Activated naive CD8-positive, alpha-beta T cell treated with anti-CD3 and anti-CD28 coated beads, Interleukin-2, amount 50 U/mL, for 24 hours (primary cell): Measurements from ENCODE around the gene SNRPD3.
"Not testable (repeated sequence)": the region's sequence is repeated elsewhere in the genome, so short reads cannot be mapped to it uniquely, and the experiment has no call there.

ENCODE experiments used
- ATAC-seq: fragments of 150-1000 bp; cut with Tn5 transposase; one replicate; pipeline ENCODE4 v1.10.0; 2021
- DNase-seq: peaks from one replicate; pipeline ENCODE4 v3.0.0; 2021
- H3K27ac Mint-ChIP-seq: one replicate; pipeline ENCODE4 v1.8.0; 2021; ENCODE audit warnings: mild to moderate bottlenecking, mixed read lengths
- H3K27me3 Mint-ChIP-seq: one replicate; pipeline ENCODE4 v1.8.0; 2021; ENCODE audit warnings: mixed read lengths
- H3K36me3 Mint-ChIP-seq: one replicate; pipeline ENCODE4 v1.8.0; 2021; ENCODE audit warnings: low read depth, mixed read lengths
- H3K4me1 Mint-ChIP-seq: one replicate; pipeline ENCODE4 v1.8.0; 2021; ENCODE audit warnings: mixed read lengths
- H3K4me3 Mint-ChIP-seq: one replicate; pipeline ENCODE4 v1.8.0; 2021; ENCODE audit warnings: mild to moderate bottlenecking, moderate library complexity, mixed read lengths
- H3K9me3 Mint-ChIP-seq: one replicate; pipeline ENCODE4 v1.8.0; 2021; ENCODE audit warnings: mixed read lengths

SNRPD3 gene

GRCh38 chr22:24550028-24550901, 5.5 kb upstream of the SNRPD3 start:
- Mint-ChIP-seq H3K27me3 (no peaks in the 10 kb centered on the region), H3K36me3 (peaks cover 30% of the 10 kb centered on the region), H3K4me3 (no peak overlapping the region), H3K4me1 (peaks cover 29% of the 10 kb centered on the region), H3K27ac (no peak overlapping the region), H3K9me3 (no peaks in the 10 kb centered on the region)
- DNase-seq (no peak), ATAC-seq (no peak)

- Mint-ChIP-seq H3K36me3 (peaks cover 31% of the 10 kb centered on the region), H3K4me3 (no peak overlapping the region)
Measured at GRCh38 chr22:24550902-24551435, 4.8 kb upstream of the SNRPD3 start.

GRCh38 chr22:24552503-24553286, 3.1 kb upstream of the SNRPD3 start:
- H3K9me3 Mint-ChIP-seq, result not testable (repeated sequence)
- H3K4me3 Mint-ChIP-seq, result peak overlapping the region; percentile 95
- H3K4me1 Mint-ChIP-seq, result peaks cover 44% of the 10 kb centered on the region

More at GRCh38 chr22:24550902-24551435, 4.8 kb upstream of the SNRPD3 start:
- no peak for DNase-seq
- Mint-ChIP-seq H3K9me3 (no peaks in the 10 kb centered on the region), H3K27ac (peak overlapping the region; percentile 66), H3K27me3 (no peaks in the 10 kb centered on the region), H3K4me1 (peaks cover 34% of the 10 kb centered on the region)
- ATAC-seq, result no peak

GRCh38 chr22:24553597-24554312, 2.0 kb upstream of the SNRPD3 start:
- DNase-seq (no peak), ATAC-seq (no peak)
- peaks cover 32% of the 10 kb centered on the region for H3K36me3 Mint-ChIP-seq
- H3K4me1 Mint-ChIP-seq, result peaks cover 54% of the 10 kb centered on the region
- peak overlapping the region; percentile 95 for H3K4me3 Mint-ChIP-seq
- H3K9me3 Mint-ChIP-seq, result no peaks in the 10 kb centered on the region
- no peaks in the 10 kb centered on the region for H3K27me3 Mint-ChIP-seq
- peak overlapping the region; percentile 87 for H3K27ac Mint-ChIP-seq

More at GRCh38 chr22:24552503-24553286, 3.1 kb upstream of the SNRPD3 start:
- DNase-seq, H3K27me3 Mint-ChIP-seq, ATAC-seq: not testable (repeated sequence)
- peaks cover 31% of the 10 kb centered on the region for H3K36me3 Mint-ChIP-seq
- H3K27ac Mint-ChIP-seq, result peak overlapping the region; percentile 87

GRCh38 chr22:24554313-24555164, 1.3 kb upstream of the SNRPD3 start, which contains the start of gene GUCD1:
GUCD1 (minus strand) TSS chr22:24555138; CDS start chr22:24554991, 147 bp downstream.
- peaks cover 38% of the 10 kb centered on the region for H3K36me3 Mint-ChIP-seq
- peak within 1 kb of the TSS; percentile 99 for H3K27ac Mint-ChIP-seq
- ATAC-seq, result no peak
- peak within 1 kb of the TSS; percentile 99 for H3K4me3 Mint-ChIP-seq
- no peaks in the 10 kb centered on the region for H3K27me3 Mint-ChIP-seq
- no peaks in the 10 kb centered on the region for H3K9me3 Mint-ChIP-seq
- H3K4me1 Mint-ChIP-seq, result peaks cover 61% of the 10 kb centered on the region
- peak; percentile 39 for DNase-seq

GRCh38 chr22:24559471-24559870, 3.7 kb downstream of the SNRPD3 start:
- no peaks in the 10 kb centered on the region for H3K9me3 Mint-ChIP-seq
- peaks cover 58% of the 10 kb centered on the region for H3K36me3 Mint-ChIP-seq
- H3K27me3 Mint-ChIP-seq, result no peaks in the 10 kb centered on the region
- DNase-seq (no peak), ATAC-seq (no peak)
- peaks cover 62% of the 10 kb centered on the region for H3K4me1 Mint-ChIP-seq
- H3K27ac Mint-ChIP-seq, result no peak overlapping the region
- no peak overlapping the region for H3K4me3 Mint-ChIP-seq

- H3K4me1 Mint-ChIP-seq, result peaks cover 43% of the 10 kb centered on the region
Measured at GRCh38 chr22:24563246-24563645, 7.4 kb downstream of the SNRPD3 start.

GRCh38 chr22:24564376-24565058, 8.7 kb downstream of the SNRPD3 start:
- Mint-ChIP-seq H3K27me3 (no peaks in the 10 kb centered on the region), H3K27ac (no peak overlapping the region), H3K4me3 (no peak overlapping the region), H3K4me1 (peaks cover 31% of the 10 kb centered on the region), H3K36me3 (peaks cover 47% of the 10 kb centered on the region), H3K9me3 (no peaks in the 10 kb centered on the region)
- ATAC-seq (no peak), DNase-seq (no peak)

More at GRCh38 chr22:24563246-24563645, 7.4 kb downstream of the SNRPD3 start:
- H3K27ac Mint-ChIP-seq, result no peak overlapping the region
- DNase-seq (no peak), ATAC-seq (no peak)
- no peak overlapping the region for H3K4me3 Mint-ChIP-seq
- H3K36me3 Mint-ChIP-seq, result peaks cover 51% of the 10 kb centered on the region
- no peaks in the 10 kb centered on the region for H3K27me3 Mint-ChIP-seq
- H3K9me3 Mint-ChIP-seq, result no peaks in the 10 kb centered on the region

GRCh38 chr22:24565077-24565476, 9.3 kb downstream of the SNRPD3 start:
- Mint-ChIP-seq H3K27ac (peak overlapping the region; percentile 20), H3K9me3 (no peaks in the 10 kb centered on the region), H3K36me3 (peaks cover 49% of the 10 kb centered on the region), H3K27me3 (no peaks in the 10 kb centered on the region), H3K4me1 (peaks cover 27% of the 10 kb centered on the region), H3K4me3 (no peak overlapping the region)
- ATAC-seq (no peak), DNase-seq (no peak)

GRCh38 chr22:24566899-24567511, 11.2 kb downstream of the SNRPD3 start:
- Mint-ChIP-seq H3K9me3 (no peaks in the 10 kb centered on the region), H3K27ac (no peak overlapping the region), H3K4me3 (no peak overlapping the region), H3K27me3 (no peaks in the 10 kb centered on the region), H3K4me1 (peaks cover 18% of the 10 kb centered on the region), H3K36me3 (peaks cover 50% of the 10 kb centered on the region)
- DNase-seq (no peak), ATAC-seq (no peak)

GRCh38 chr22:24567668-24568067, 11.9 kb downstream of the SNRPD3 start:
- no peak overlapping the region for H3K4me3 Mint-ChIP-seq
- no peaks in the 10 kb centered on the region for H3K27me3 Mint-ChIP-seq
- H3K27ac Mint-ChIP-seq, result no peak overlapping the region
- H3K4me1 Mint-ChIP-seq, result peaks cover 15% of the 10 kb centered on the region
- no peak for DNase-seq
- H3K9me3 Mint-ChIP-seq, result no peaks in the 10 kb centered on the region
- peaks cover 51% of the 10 kb centered on the region for H3K36me3 Mint-ChIP-seq
- no peak for ATAC-seq

- ATAC-seq (no peak), DNase-seq (no peak)
- no peaks in the 10 kb centered on the region for H3K4me1 Mint-ChIP-seq
- no peak overlapping the region for H3K4me3 Mint-ChIP-seq
- H3K27me3 Mint-ChIP-seq, result no peaks in the 10 kb centered on the region
- H3K36me3 Mint-ChIP-seq, result peaks cover 56% of the 10 kb centered on the region
- no peaks in the 10 kb centered on the region for H3K9me3 Mint-ChIP-seq
- no peak overlapping the region for H3K27ac Mint-ChIP-seq
Measured at GRCh38 chr22:24571266-24571665, 15.5 kb downstream of the SNRPD3 start.

- Mint-ChIP-seq H3K27ac (peak overlapping the region; percentile 6), H3K36me3 (peaks cover 32% of the 10 kb centered on the region), H3K4me3 (no peak overlapping the region), H3K27me3 (no peaks in the 10 kb centered on the region), H3K4me1 (no peaks in the 10 kb centered on the region), H3K9me3 (no peaks in the 10 kb centered on the region)
- DNase-seq, result no peak
- no peak for ATAC-seq
Measured at GRCh38 chr22:24576778-24577177, 21.0 kb downstream of the SNRPD3 start.
